Measurements from ENCODE around the gene TESK2. TPM values are rescaled to one million over a fixed set of nuclear protein-coding genes. Genes with fewer than 3 reads are reported as not detected.

Gene TESK2
- total and polyA plus RNA-seq, 2 of the 13 experiments (the other 11 are each of a cell fraction or from before 2014, with no cell fraction given), result 5.5 to 9.6 TPM

- TF ChIP-seq, protein P1, sequence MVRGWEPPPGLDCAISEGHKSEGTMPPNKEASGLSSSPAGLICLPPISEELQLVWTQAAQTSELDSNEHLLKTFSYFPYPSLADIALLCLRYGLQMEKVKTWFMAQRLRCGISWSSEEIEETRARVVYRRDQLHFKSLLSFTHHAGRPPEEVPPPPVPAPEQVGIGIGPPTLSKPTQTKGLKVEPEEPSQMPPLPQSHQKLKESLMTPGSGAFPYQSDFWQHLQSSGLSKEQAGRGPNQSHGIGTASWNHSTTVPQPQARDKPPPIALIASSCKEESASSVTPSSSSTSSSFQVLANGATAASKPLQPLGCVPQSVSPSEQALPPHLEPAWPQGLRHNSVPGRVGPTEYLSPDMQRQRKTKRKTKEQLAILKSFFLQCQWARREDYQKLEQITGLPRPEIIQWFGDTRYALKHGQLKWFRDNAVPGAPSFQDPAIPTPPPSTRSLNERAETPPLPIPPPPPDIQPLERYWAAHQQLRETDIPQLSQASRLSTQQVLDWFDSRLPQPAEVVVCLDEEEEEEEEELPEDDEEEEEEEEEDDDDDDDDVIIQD (CRISPR knock-in tag; IDR thresholded peaks at IDR 0.05; ENCODE audit: low read depth), result no peak
Measured at GRCh38 chr1:45305231-45305630, 185.7 kb downstream of the TESK2 start (continued).

DNA sequence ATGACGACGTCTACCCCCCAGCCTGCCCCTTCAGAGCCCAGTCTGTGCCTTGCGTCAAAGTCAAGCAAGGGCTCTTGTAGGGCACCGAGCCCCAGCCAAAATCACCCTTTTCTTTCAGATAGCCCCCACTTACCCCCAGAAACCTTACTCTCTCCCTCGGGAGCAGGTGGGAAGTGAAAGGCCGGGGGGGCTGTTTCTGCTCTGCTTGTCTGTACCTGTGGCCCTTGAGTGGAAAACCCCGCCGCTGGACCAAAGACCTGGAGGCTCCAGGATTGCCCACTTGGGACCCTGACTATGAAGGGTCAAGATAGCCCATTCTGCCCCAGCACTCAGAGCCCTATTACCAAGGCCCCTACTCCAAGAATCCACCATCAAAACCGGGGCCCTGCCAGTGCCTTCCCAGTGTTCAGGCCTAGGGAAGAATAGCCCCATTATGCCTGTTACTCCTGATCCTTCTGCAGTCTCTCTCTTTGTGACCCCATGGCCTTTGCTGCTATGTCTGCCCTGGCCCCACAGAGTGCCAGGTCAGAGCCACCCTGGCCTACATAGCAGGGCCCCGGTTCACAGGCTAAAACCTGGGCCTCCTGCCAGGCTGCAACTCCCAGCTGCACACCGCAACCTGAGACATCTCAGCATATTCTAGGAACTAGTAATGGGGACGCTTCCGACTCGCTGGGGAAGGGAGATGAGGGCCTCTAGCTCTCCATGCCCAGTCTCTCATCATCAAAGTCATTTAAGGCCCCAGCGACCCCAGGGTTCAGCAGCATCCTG, 186.5 kb downstream of the TESK2 start:
- no peaks in the 10 kb centered on the region for H3K79me2 ChIP-seq (ENCODE audit: insufficient read depth, low read length)
- in situ Hi-C loops (cut with HindIII; ENCODE audit: extremely low pct_ligation_motif_present, low pct_unique_long_range_greater_than_20kb) (loop anchor here (5.0 to 10.0 kb wide), 3 partner anchors 188 to 470 kb away; partner anchors contain the start of genes HECTD3, TESK2 and UROD), intact Hi-C loops (cut with micrococcal nuclease; ENCODE audit: unreplicated experiment) (loop anchor here (1.0 to 10.0 kb wide), 4 partner anchors 35 to 480 kb away; partner anchors contain the start of gene UROD)
- ATAC-seq (peak; percentile 49), FAIRE-seq (no peak), DNase-seq (ENCODE audit: low spot score) (peak; percentile 47)
- CTCF ChIA-PET (ENCODE audit: low intra/inter-chr PET ratio, low total read pairs), result interaction anchor here (0.9 to 3.0 kb wide), 4 partner anchors 189 to 292 kb away, joined by 3 to 13 read pairs (median 8); no protein-coding TSS in a partner anchor
- H3K9ac ChIP-seq (ENCODE audit: insufficient read depth, low read depth, low read length), result peak overlapping the region; percentile 81
- peaks cover 46% of the 10 kb centered on the region for H3K4me1 ChIP-seq (ENCODE audit: insufficient read depth, low read length)
- peak overlapping the region; percentile 86 for H3K4me2 ChIP-seq (ENCODE audit: low read depth, low read length)
- H3K36me3 ChIP-seq (replicated peaks in 1 of 2; ENCODE audit: control insufficient read depth in 1 of 2, insufficient read depth in 2 of 2, low read length in 2 of 2), result no peaks in the 10 kb centered on the region
- H3K4me3 ChIP-seq (replicated peaks in 1 of 3; ENCODE audit: insufficient read depth in 1 of 3, low read depth in 2 of 3, low read length in 3 of 3), result peak overlapping the region; percentile 48 to 77 (median 75)
- no TSS peak for BruUV-seq (replicated peaks)
- H3K27ac ChIP-seq (ENCODE audit: extremely low read length, insufficient read depth, low read length), result peak overlapping the region; percentile 90
- POLR2A ChIA-PET, result interaction anchor here (0.7 to 10.2 kb wide), 7 partner anchors 10 to 485 kb away, joined by 4 to 231 read pairs (median 9); partner anchors contain the start of genes HECTD3, MUTYH, PRDX1 and TESK2
- no peaks in the 10 kb centered on the region for H3K9me3 ChIP-seq (ENCODE audit: low read length)
- H2AFZ ChIP-seq (ENCODE audit: low read length), result no peak overlapping the region
- H3K27me3 ChIP-seq (ENCODE audit: control insufficient read depth in 1 of 2, insufficient read depth in 2 of 2, low read length in 2 of 2), result no peaks in the 10 kb centered on the region
- no peaks in the 10 kb centered on the region for H4K20me1 ChIP-seq (ENCODE audit: insufficient read depth, low read length)
- 2% methylated on average over 7 of the region's 15 CpGs for WGBS (ENCODE audit: low lambda C conversion rate)
- TF ChIP-seq, protein P2, sequence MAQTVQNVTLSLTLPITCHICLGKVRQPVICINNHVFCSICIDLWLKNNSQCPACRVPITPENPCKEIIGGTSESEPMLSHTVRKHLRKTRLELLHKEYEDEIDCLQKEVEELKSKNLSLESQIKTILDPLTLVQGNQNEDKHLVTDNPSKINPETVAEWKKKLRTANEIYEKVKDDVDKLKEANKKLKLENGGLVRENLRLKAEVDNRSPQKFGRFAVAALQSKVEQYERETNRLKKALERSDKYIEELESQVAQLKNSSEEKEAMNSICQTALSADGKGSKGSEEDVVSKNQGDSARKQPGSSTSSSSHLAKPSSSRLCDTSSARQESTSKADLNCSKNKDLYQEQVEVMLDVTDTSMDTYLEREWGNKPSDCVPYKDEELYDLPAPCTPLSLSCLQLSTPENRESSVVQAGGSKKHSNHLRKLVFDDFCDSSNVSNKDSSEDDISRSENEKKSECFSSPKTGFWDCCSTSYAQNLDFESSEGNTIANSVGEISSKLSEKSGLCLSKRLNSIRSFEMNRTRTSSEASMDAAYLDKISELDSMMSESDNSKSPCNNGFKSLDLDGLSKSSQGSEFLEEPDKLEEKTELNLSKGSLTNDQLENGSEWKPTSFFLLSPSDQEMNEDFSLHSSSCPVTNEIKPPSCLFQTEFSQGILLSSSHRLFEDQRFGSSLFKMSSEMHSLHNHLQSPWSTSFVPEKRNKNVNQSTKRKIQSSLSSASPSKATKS (CRISPR knock-in tag; IDR thresholded peaks at IDR 0.05), result no peak
- TF ChIP-seq ELF1 (CRISPR knock-in tag; IDR thresholded peaks at IDR 0.05) (no peak), HIVEP1 (CRISPR knock-in tag; IDR thresholded peaks at IDR 0.05) (0 out of 2 replicates have a peak, but pooled peaks have one; percentile 10), MYNN (CRISPR knock-in tag; IDR thresholded peaks at IDR 0.05; ENCODE audit: low read depth) (no peak), ZNF605 (CRISPR knock-in tag; IDR thresholded peaks at IDR 0.05) (0 out of 2 replicates have a peak, but pooled peaks have one; percentile 30), ZNF513 (CRISPR knock-in tag; conservative IDR thresholded peaks at IDR 0.05) (no peak), FOXP4 (CRISPR knock-in tag; IDR thresholded peaks at IDR 0.05) (peak; percentile 6; the same call in 1 of the 2 replicates), HNF4A (CRISPR knock-in tag; IDR thresholded peaks at IDR 0.05) (no peak)
- TF ChIP-seq, protein P3, sequence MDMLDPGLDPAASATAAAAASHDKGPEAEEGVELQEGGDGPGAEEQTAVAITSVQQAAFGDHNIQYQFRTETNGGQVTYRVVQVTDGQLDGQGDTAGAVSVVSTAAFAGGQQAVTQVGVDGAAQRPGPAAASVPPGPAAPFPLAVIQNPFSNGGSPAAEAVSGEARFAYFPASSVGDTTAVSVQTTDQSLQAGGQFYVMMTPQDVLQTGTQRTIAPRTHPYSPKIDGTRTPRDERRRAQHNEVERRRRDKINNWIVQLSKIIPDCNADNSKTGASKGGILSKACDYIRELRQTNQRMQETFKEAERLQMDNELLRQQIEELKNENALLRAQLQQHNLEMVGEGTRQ (IDR thresholded peaks at IDR 0.05; ENCODE audit: low read depth, low read length), result no peak
- TF ChIP-seq, protein P3 (CRISPR knock-in tag; IDR thresholded peaks at IDR 0.05; ENCODE audit: borderline replicate concordance), result no peak
